ENCODE measurements around the gene DIAPH2.

DNA sequence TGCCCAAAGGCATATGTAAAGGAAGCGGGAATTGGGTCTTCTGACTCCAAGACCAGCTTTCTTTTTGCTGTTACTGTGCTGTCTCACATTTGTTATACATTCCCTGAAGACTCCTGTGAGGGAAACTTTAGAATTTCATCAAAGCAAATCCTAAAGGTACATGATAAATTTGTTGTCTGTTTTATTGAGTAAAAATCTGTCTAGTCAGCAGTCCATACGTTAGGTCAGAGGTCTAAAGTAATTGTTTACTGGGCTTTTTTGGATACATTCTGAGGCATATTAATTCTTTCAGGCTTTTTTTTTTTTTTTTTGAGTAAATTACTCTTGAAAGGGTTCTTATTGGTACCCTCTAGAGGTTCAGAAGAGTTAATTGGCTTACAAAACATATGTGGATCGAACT lies 546.3 kb downstream of the DIAPH2 start:
- TF ChIP-seq, protein P1, sequence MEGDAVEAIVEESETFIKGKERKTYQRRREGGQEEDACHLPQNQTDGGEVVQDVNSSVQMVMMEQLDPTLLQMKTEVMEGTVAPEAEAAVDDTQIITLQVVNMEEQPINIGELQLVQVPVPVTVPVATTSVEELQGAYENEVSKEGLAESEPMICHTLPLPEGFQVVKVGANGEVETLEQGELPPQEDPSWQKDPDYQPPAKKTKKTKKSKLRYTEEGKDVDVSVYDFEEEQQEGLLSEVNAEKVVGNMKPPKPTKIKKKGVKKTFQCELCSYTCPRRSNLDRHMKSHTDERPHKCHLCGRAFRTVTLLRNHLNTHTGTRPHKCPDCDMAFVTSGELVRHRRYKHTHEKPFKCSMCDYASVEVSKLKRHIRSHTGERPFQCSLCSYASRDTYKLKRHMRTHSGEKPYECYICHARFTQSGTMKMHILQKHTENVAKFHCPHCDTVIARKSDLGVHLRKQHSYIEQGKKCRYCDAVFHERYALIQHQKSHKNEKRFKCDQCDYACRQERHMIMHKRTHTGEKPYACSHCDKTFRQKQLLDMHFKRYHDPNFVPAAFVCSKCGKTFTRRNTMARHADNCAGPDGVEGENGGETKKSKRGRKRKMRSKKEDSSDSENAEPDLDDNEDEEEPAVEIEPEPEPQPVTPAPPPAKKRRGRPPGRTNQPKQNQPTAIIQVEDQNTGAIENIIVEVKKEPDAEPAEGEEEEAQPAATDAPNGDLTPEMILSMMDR (IDR thresholded peaks at IDR 0.05): no peak
- TF ChIP-seq POLR2A (IDR thresholded peaks at IDR 0.05) (no peak), EP300 (IDR thresholded peaks at IDR 0.05) (no peak)
